C4-2B (cell line): ENCODE measurements around the gene ATP11B.

Experiments
- H3K27ac ChIP-seq: fragments of 450-650 bp; 2 replicates; pipeline ENCODE4 v1.5.1; 2017
- ZFX ChIP-seq: fragments of 450-650 bp; IDR thresholded peaks from 2 replicates; pipeline ENCODE4 v1.6.1; 2017
- TF ChIP-seq, protein P1 (sequence below): fragments of 450-650 bp; conservative IDR thresholded peaks from 2 replicates; pipeline ENCODE4 v1.5.1; 2017; ENCODE audit warnings: mild to moderate bottlenecking

ATP11B gene

DNA sequence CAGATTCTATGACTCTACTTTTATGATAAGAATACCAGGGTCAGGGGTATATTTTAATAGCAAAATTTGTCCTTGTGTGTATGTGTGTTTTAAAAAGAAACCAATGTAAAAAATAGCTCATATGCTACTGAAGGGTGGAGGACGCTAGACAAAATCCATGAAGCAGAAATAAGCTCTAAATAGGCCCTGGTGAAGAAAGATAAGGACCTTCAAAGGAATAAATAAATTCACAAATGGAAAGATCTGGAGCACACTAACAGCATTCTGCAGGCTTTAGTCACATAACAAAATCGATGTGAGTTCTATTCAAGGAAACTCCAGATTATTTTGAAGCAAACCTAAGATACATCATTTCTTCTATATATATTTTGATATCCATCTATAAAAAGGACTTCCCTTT lies 27.2 kb upstream of the ATP11B start:
- no peak overlapping the region for H3K27ac ChIP-seq
- TF ChIP-seq, protein P1, sequence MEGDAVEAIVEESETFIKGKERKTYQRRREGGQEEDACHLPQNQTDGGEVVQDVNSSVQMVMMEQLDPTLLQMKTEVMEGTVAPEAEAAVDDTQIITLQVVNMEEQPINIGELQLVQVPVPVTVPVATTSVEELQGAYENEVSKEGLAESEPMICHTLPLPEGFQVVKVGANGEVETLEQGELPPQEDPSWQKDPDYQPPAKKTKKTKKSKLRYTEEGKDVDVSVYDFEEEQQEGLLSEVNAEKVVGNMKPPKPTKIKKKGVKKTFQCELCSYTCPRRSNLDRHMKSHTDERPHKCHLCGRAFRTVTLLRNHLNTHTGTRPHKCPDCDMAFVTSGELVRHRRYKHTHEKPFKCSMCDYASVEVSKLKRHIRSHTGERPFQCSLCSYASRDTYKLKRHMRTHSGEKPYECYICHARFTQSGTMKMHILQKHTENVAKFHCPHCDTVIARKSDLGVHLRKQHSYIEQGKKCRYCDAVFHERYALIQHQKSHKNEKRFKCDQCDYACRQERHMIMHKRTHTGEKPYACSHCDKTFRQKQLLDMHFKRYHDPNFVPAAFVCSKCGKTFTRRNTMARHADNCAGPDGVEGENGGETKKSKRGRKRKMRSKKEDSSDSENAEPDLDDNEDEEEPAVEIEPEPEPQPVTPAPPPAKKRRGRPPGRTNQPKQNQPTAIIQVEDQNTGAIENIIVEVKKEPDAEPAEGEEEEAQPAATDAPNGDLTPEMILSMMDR, result no peak
- TF ChIP-seq ZFX, result no peak

DNA sequence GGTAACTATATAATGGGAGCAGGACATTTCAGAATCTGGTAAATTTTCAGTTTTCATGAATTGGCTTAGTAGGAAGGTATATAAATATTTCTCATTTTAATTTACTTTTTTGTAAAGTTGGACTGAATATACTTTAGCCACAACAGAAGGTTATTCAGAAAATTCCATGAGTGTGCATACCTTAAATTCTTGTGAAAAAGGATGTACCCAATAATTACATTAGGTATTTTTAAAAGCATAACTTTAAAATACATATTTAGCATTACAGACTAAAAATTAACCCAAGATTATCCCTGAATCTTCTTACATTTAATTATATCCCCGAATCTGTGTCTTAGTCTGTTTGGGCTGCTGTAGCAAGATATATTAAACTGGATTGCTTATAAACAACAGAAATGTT lies 24.9 kb upstream of the ATP11B start:
- H3K27ac ChIP-seq, result no peak overlapping the region
- TF ChIP-seq ZFX, result no peak
- TF ChIP-seq, protein P1, result no peak

DNA sequence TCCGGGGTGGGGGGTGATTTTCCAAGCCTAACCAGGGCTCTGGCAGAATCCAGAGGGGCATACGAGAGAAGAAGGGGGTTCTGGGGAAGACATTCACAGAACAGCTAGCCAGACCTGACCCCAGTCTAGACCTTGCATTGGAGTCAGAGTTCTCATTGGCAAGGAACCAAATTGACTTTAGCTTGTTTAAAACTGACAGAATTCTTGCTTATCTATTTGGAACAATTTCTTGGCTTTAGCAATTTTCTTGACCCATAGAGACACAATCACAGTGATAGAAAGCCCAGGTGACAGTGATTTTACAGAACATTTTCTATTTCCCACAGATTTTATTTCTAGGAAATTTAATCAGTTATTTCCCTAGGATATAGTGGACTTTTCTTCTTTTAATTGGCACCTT lies 23.6 kb upstream of the ATP11B start:
- H3K27ac ChIP-seq, result no peak overlapping the region
- TF ChIP-seq ZFX, result no peak
- TF ChIP-seq, protein P1, result no peak

DNA sequence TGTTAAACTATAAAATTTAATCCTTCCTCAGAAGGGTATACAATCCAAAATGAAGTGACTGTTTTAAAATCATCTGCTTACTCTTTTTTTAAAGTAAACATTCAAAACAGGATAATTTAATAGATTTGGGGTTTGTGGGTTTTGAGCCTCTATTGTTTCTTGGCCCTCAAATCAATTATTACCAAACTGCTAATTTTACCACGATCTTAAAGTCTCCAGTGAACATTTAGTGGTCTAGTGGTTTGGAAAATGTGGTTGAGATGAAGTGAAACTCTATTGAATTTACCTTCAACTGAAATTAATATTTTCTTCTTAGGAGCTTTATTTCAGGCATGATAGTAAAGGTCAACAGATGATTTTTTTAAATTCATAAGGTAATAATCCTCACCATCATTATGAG lies 11.2 kb upstream of the ATP11B start:
- TF ChIP-seq ZFX, result no peak
- TF ChIP-seq, protein P1, result no peak

DNA sequence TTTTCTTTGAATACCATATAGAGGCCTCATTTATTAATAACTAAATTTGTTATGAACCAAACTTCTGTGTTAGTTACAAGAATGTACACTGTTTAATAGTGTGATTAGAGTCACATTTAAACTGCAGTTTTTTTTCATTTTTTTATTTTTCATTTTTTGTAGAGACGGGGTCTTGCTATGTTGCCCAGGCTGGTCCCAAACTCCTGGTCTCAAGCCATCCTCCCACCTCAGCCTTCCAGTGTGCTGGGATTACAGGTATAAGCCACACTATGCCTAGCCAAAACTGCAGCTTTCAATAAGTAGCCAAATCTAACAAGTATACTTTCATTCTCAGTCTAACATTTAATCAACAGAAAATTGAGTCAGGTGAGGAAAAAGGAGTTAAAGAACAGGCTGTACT lies 10.2 kb upstream of the ATP11B start:
- TF ChIP-seq ZFX, result no peak
- TF ChIP-seq, protein P1, result no peak
- no peak overlapping the region for H3K27ac ChIP-seq

More for the DNA sequence above, 11.2 kb upstream of the ATP11B start:
- H3K27ac ChIP-seq, result no peak overlapping the region

DNA sequence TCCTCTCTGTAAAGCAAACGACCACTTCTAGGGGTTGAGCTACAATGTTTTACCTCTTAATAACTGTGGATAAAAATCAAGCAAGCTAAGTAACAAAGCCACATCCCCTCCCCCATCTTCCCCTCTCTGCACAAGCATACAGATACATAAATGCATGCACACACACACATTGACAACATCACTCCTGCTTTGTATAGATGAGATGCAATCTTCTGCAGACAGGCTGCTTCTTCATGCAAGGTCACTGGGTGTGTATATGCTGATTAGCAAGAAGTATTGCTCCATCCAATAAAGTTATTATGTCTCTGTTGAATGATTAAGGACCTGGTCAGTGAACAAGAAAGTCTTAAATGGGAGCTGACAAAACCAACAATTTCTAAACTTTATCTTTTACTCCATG lies 8.8 kb upstream of the ATP11B start:
- TF ChIP-seq, protein P1, result no peak
- TF ChIP-seq ZFX, result no peak
- no peak overlapping the region for H3K27ac ChIP-seq

DNA sequence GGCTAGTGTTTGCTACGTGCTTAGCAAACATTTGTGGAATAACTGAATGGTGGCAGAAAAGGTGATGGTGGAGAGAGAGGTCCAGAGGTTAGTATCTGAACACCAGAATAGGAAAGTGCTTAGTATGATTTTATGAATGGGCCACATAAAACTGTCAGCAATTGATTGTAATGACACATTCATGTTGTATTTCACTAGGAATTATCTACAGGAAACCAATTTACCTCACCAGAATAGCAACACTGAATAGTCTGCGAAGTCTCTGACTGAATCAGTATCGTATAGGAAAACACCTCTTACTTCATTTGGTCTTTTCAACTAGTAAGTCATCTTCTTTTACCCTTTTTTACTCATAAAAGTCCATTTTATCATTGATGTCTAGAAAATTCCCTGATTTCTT lies 8.2 kb upstream of the ATP11B start:
- TF ChIP-seq, protein P1, result no peak
- no peak for TF ChIP-seq ZFX
- no peak overlapping the region for H3K27ac ChIP-seq
